GM12872 (cell line): ENCODE measurements around the gene WIF1.

ENCODE experiments used
- TF ChIP-seq, protein P1 (sequence below): IDR thresholded peaks from 3 replicates; pipeline ENCODE4 v1.5.1; 2011; ENCODE audit warnings: low read depth, mild to moderate bottlenecking, low read length, moderate library complexity; ENCODE audit not compliant: insufficient read depth

Gene WIF1

DNA sequence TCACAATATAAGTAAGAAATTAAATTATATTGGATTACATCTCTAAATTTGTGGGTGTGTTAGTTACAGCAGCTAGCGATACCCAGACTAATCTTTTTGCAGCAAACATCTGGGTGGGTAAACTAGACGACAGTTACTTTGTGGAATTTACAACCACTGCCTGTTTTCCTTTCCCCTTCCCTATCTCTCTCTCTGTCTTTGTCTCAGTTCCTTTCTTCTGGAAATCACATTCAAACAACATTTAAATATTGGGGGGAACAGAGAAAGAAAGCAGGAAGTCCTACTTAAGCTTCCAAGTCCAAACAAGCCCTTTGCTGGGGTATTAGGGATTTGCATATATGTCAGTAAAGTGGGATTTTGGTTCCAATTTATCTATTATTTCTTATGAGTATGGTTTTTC, 97.6 kb downstream of the WIF1 start:
- TF ChIP-seq, protein P1, sequence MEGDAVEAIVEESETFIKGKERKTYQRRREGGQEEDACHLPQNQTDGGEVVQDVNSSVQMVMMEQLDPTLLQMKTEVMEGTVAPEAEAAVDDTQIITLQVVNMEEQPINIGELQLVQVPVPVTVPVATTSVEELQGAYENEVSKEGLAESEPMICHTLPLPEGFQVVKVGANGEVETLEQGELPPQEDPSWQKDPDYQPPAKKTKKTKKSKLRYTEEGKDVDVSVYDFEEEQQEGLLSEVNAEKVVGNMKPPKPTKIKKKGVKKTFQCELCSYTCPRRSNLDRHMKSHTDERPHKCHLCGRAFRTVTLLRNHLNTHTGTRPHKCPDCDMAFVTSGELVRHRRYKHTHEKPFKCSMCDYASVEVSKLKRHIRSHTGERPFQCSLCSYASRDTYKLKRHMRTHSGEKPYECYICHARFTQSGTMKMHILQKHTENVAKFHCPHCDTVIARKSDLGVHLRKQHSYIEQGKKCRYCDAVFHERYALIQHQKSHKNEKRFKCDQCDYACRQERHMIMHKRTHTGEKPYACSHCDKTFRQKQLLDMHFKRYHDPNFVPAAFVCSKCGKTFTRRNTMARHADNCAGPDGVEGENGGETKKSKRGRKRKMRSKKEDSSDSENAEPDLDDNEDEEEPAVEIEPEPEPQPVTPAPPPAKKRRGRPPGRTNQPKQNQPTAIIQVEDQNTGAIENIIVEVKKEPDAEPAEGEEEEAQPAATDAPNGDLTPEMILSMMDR, result no peak

DNA sequence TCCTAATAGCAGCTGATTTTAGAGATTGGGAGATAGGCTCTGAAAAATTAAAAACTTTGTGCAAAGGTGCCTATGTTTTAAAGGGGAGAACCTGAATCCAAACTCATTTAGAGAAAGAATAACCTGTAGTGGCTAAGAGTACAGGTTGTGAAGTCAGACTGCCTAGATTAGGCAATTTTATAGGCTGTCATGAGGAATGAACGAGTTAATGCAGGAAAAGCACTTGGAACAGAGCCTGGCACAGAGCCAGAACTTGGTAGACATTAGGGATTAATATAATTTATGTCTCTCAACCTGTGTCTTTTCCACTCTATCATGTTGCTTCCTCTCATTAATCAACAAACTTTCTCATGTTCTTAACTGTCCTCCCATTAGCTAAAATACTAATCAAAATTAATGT, 98.1 kb downstream of the WIF1 start:
- TF ChIP-seq, protein P1, result no peak

DNA sequence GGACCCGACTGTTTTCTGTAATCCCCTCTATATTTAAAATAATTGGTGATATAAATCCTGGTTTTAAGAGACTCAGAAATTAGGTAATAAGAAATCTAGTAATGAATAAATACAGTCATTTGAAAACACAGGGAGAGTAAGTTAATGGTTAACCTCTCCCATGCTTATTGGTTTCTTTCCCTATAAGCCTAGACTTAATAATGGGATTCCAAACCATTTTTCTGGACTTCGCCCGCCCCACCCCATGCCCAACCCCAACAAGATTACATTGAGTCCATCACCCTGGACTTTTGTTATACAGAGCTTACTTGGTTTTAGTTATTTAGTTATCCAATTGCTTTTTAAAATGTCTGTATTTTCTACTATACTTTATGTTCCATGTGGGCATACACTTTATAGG, 98.7 kb downstream of the WIF1 start:
- TF ChIP-seq, protein P1, result no peak

DNA sequence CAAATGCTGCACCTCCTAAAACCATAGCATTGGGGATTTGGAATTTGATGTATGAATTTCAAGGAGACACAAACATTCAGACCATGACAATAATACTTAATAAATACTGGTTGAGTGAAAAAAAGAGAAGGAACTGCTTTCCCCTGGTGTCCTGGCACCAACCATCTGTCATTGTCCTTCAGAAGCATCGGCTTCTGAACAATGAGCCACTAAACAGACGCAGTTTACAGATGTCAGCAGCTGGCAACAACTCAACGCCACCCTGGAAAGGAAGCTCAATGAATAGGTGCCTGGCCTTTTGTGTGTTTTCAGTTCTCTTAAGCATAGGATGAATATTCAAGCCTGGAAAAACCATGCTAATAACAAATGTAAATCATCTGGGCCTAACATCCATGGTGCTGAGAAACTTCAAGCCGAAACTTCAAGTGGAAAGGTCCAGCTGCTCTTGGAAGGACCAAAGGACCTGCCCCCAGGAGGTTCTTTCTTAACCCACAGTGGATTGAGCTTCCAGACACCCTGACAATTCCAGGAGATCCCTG, 101.3 kb downstream of the WIF1 start:
- TF ChIP-seq, protein P1, result no peak

DNA sequence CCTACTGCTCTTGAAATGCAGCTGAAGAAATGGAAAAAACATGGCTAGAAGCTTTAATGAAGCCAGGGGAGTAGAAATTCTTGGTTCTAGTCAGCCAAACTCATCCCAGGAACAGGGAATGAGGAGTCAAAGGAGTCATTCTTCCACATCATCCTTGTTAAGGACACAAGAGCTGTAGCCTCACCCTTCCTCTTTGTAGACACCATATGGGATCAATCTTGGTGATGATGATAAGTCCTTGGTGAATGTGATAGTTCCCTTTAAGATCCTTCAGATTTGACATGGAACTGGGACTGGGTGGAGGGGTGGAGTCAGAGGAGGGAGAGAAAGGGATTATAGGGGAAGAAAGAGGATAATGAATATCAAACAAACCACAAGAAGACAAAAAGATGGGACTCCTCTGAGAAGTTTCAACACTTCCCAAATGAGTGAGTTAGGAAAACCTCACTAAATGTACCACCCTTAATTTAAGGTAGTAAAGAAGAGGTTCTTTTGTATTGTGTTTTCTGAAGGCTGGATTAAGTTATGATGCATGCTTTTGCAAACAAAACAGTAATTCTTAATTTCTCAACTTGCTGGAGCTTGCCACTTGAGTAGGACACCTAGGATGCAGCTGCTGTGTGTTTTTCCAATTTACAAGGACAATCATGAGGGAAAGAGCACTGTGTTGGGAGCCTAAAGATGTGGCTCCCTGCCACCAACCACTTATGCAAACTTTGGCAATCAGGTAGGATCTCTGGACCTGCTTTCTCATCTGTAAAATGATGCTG, 104.0 kb downstream of the WIF1 start:
- TF ChIP-seq, protein P1, result no peak

GRCh38 chr12:65015850-65016249, 105.3 kb downstream of the WIF1 start:
- TF ChIP-seq, protein P1, result no peak

DNA sequence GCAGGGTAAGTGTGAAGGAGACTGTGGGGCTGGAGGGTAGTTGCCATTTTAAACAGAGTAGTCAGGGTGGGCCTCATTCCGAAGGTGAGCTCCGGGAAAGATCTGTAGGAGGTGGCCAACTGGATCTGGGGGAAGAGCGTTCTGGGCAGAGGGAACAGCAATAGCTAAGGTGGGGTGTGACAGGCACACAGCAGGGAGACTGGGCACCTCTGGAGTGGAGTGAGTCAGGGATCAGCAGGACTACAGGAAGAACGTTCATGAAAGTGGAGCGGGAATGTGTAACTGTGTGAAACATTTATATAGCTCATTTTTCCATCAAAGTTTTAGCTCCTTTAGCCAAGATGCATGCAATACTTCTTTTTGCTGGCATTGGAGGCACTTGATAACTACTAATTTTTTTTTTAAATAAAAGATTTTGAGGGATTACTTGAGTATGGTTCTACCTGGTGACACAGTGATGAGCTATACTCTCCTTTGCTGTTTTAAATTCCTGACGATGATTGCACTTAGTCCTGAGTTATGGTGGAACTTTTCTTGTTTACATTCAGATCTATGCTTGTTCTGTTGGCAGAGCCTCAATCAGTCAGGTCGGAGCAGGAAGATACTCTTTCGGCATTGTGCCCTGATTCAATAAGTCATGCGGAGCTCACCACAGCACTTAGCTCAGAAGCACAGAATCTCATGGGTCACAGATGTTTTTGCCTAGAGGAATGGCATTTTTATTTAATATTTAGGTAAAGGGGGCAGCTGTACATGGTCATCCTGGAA, 106.4 kb downstream of the WIF1 start:
- TF ChIP-seq, protein P1, result no peak
